ENCODE data around the gene MAMDC2.

- TF ChIP-seq POLR2AphosphoS5 (IDR thresholded peaks at IDR 0.05; ENCODE audit: low read depth, low read length), result no peak
- TF ChIP-seq POLR2A (IDR thresholded peaks at IDR 0.05; ENCODE audit: low read depth, low read length), result no peak
- no peak for TF ChIP-seq TAF1 (IDR thresholded peaks at IDR 0.05; ENCODE audit: borderline replicate concordance, low read depth, low read length)
Observed at GRCh38 chr9:70260007-70260443, 216.4 kb downstream of the MAMDC2 start.

All from GM12892 (cell line).